ENCODE data around the gene CFHR5.
"Not testable (repeated sequence)": the region's sequence is repeated elsewhere in the genome, so short reads cannot be mapped to it uniquely, and the experiment has no call there.

- not testable (repeated sequence) for TF ChIP-seq CTCF (IDR thresholded peaks at IDR 0.05; ENCODE audit: extremely low read depth in 1 of 2, insufficient read depth in 1 of 2, low read depth in 1 of 2, low read length in 2 of 2); POLR2A (IDR thresholded peaks at IDR 0.05; ENCODE audit: low read depth, low read length); EZH2 (IDR thresholded peaks at IDR 0.05; ENCODE audit: borderline replicate concordance, low read depth, low read length, severe bottlenecking); GATA2 (IDR thresholded peaks at IDR 0.05; ENCODE audit: insufficient read depth, insufficient read length, low read depth, low read length); MYC (IDR thresholded peaks at IDR 0.05; ENCODE audit: low read depth, low read length); POLR2AphosphoS5 (IDR thresholded peaks at IDR 0.05; ENCODE audit: insufficient read depth, low read depth, low read length); FOS (IDR thresholded peaks at IDR 0.05; ENCODE audit: borderline replicate concordance, insufficient read depth, low read length); JUN (IDR thresholded peaks at IDR 0.05; ENCODE audit: borderline replicate concordance, insufficient read depth, insufficient read length, low read depth)
Observed at GRCh38 chr1:196932853-196933252, 44.5 kb upstream of the CFHR5 start.
